WTC11 (cell line): ENCODE measurements around the gene EDN1. TPM values are rescaled to one million over a fixed set of nuclear protein-coding genes. Genes with fewer than 3 reads are reported as not detected.

Experiments
- ATAC-seq: fragments of 200-7000 bp; cut with Tn5 transposase; 2 replicates; pipeline ENCODE4 v1.10.0; 2021; ENCODE audit warnings: mild to moderate bottlenecking, moderate library complexity
- CTCF ChIA-PET: fragments of 300-600 bp; sonication (Branson Sonifier 250); formaldehyde crosslinking; loops from one replicate; lab custom pipeline; 2021; ENCODE audit warnings: antibody characterized with exemption; lab: Charles Lee
- POLR2A ChIA-PET: fragments of 350-600 bp; sonication (Branson Sonifier 250); formaldehyde crosslinking; loops from one replicate; lab custom pipeline; 2021; ENCODE audit warnings: antibody characterized with exemption; lab: Charles Lee
- DNase-seq: peaks from one replicate; pipeline ENCODE4 v3.0.0; 2021; ENCODE audit warnings: low spot score
- H3K27ac Mint-ChIP-seq: 2 replicates; pipeline ENCODE4 v1.8.0; 2021; ENCODE audit warnings: mixed read lengths
- H3K27me3 Mint-ChIP-seq: 2 replicates; pipeline ENCODE4 v1.8.0; 2021; ENCODE audit warnings: low read depth, mild to moderate bottlenecking, moderate library complexity, mixed read lengths
- H3K36me3 Mint-ChIP-seq: 2 replicates; pipeline ENCODE4 v1.8.0; 2021; ENCODE audit warnings: mixed read lengths
- H3K4me1 Mint-ChIP-seq: 2 replicates; pipeline ENCODE4 v1.8.0; 2022; ENCODE audit warnings: mixed read lengths
- H3K4me3 Mint-ChIP-seq: 2 replicates; pipeline ENCODE4 v1.8.0; 2021; ENCODE audit warnings: mild to moderate bottlenecking, moderate library complexity, mixed read lengths
- H3K9me3 Mint-ChIP-seq: 2 replicates; pipeline ENCODE4 v1.8.0; 2021; ENCODE audit warnings: mixed read lengths
- CTCF ChIP-seq: fragments of 200-600 bp; IDR thresholded peaks from 2 replicates; pipeline ENCODE4 v1.8.0; 2022; ENCODE audit warnings: antibody characterized with exemption
- FOXJ3 ChIP-seq: sonication (generic); formaldehyde crosslinking; IDR thresholded peaks from 2 replicates; pipeline ENCODE4 v1.9.0; 2021; ENCODE audit warnings: missing genetic modification reagents, mild to moderate bottlenecking, borderline replicate concordance
- GTF2I ChIP-seq: fragments of 250-450 bp; sonication (Bioruptor Pico); conservative IDR thresholded peaks from 2 replicates; pipeline ENCODE4 v1.4.0; 2021; ENCODE audit warnings: mild to moderate bottlenecking
- IRF2 ChIP-seq: sonication (generic); formaldehyde crosslinking; IDR thresholded peaks from 2 replicates; pipeline ENCODE4 v1.8.0; 2022; ENCODE audit warnings: low read depth, missing genetic modification reagents, borderline replicate concordance
- JAZF1 ChIP-seq: fragments of 250-450 bp; sonication (Bioruptor Pico); IDR thresholded peaks from 2 replicates; pipeline ENCODE4 v1.9.0; 2021; ENCODE audit warnings: moderate library complexity, mild to moderate bottlenecking, inconsistent platforms
- JUN ChIP-seq: sonication (generic); formaldehyde crosslinking; IDR thresholded peaks from 2 replicates; pipeline ENCODE4 v1.8.0; 2023; ENCODE audit warnings: mild to moderate bottlenecking, missing genetic modification reagents
- KAT7 ChIP-seq: sonication (generic); formaldehyde crosslinking; IDR thresholded peaks from 2 replicates; pipeline ENCODE4 v1.8.1; 2023; ENCODE audit warnings: missing genetic modification reagents, mild to moderate bottlenecking, borderline replicate concordance
- NFE2L1 ChIP-seq: sonication (generic); formaldehyde crosslinking; IDR thresholded peaks from 2 replicates; pipeline ENCODE4 v1.8.1; 2023; ENCODE audit warnings: missing genetic modification reagents
- NR2C2 ChIP-seq: sonication (generic); formaldehyde crosslinking; IDR thresholded peaks from 2 replicates; pipeline ENCODE4 v1.8.0; 2022; ENCODE audit warnings: mild to moderate bottlenecking, missing genetic modification reagents
- RELA ChIP-seq: sonication (generic); formaldehyde crosslinking; IDR thresholded peaks from 2 replicates; pipeline ENCODE4 v1.8.1; 2022; ENCODE audit warnings: missing genetic modification reagents, mild to moderate bottlenecking, borderline replicate concordance
- STAT6 ChIP-seq: sonication (generic); formaldehyde crosslinking; conservative IDR thresholded peaks from 2 replicates; pipeline ENCODE4 v1.8.1; 2023; ENCODE audit warnings: mild to moderate bottlenecking, low read depth, missing genetic modification reagents, moderate library complexity
- TCF7 ChIP-seq: sonication (generic); formaldehyde crosslinking; IDR thresholded peaks from 2 replicates; pipeline ENCODE4 v1.8.0; 2022; ENCODE audit warnings: mild to moderate bottlenecking, low read depth, missing genetic modification reagents, moderate library complexity
- TEAD1 ChIP-seq: sonication (generic); formaldehyde crosslinking; IDR thresholded peaks from 2 replicates; pipeline ENCODE4 v1.8.0; 2022; ENCODE audit warnings: mild to moderate bottlenecking, missing genetic modification reagents
- TP53 ChIP-seq: sonication (generic); formaldehyde crosslinking; IDR thresholded peaks from 2 replicates; pipeline ENCODE4 v1.8.1; 2023; ENCODE audit warnings: mild to moderate bottlenecking, missing genetic modification reagents
- USF1 ChIP-seq: sonication (generic); formaldehyde crosslinking; IDR thresholded peaks from 2 replicates; pipeline ENCODE4 v1.8.0; 2022; ENCODE audit warnings: mild to moderate bottlenecking, missing genetic modification reagents
- ZBTB21 ChIP-seq: sonication (generic); formaldehyde crosslinking; IDR thresholded peaks from 2 replicates; pipeline ENCODE4 v1.8.1; 2023; ENCODE audit warnings: mild to moderate bottlenecking, missing genetic modification reagents, borderline replicate concordance
- ZNF219 ChIP-seq: sonication (generic); formaldehyde crosslinking; IDR thresholded peaks from 2 replicates; pipeline ENCODE4 v1.8.0; 2023; ENCODE audit warnings: missing genetic modification reagents, mild to moderate bottlenecking, borderline replicate concordance
- ZNF232 ChIP-seq: sonication (generic); formaldehyde crosslinking; IDR thresholded peaks from 2 replicates; pipeline ENCODE4 v1.8.0; 2022; ENCODE audit warnings: mild to moderate bottlenecking, missing genetic modification reagents
- ZNF263 ChIP-seq: sonication (generic); formaldehyde crosslinking; IDR thresholded peaks from 2 replicates; pipeline ENCODE4 v1.8.1; 2022; ENCODE audit warnings: low read depth, mild to moderate bottlenecking, moderate library complexity, missing genetic modification reagents
- ZNF396 ChIP-seq: fragments of 250-450 bp; sonication (Bioruptor Pico); IDR thresholded peaks from 2 replicates; pipeline ENCODE4 v1.8.0; 2021; ENCODE audit warnings: mild to moderate bottlenecking, moderate library complexity, borderline replicate concordance
- ZNF671 ChIP-seq: fragments of 250-450 bp; sonication (Bioruptor Pico); IDR thresholded peaks from 2 replicates; pipeline ENCODE4 v1.8.0; 2021; ENCODE audit warnings: mild to moderate bottlenecking
- ZSCAN18 ChIP-seq: fragments of 250-450 bp; sonication (Bioruptor Pico); IDR thresholded peaks from 2 replicates; pipeline ENCODE4 v2.1.2; 2022; ENCODE audit warnings: mild to moderate bottlenecking, moderate library complexity
- total RNA-seq: library from RNA; stranded (reverse); gene quantifications from 3 replicates; pipeline ENCODE4 v1.2.3, GENCODE V29; 2021

The EDN1 gene
- total RNA-seq, 1 experiment from 2014 or later: 1.0 TPM

- TF ChIP-seq STAT6 (CRISPR knock-in tag) (no peak), RELA (CRISPR knock-in tag) (no peak), FOXJ3 (CRISPR knock-in tag) (no peak), ZNF219 (CRISPR knock-in tag) (no peak), NR2C2 (no peak), ZNF263 (CRISPR knock-in tag) (no peak), GTF2I (CRISPR knock-in tag) (no peak), NFE2L1 (CRISPR knock-in tag) (no peak)
Observed at GRCh38 chr6:12325872-12326271, 35.7 kb downstream of the EDN1 start (continued).

GRCh38 chr6:12327391-12327790, 37.2 kb downstream of the EDN1 start:
- CTCF ChIA-PET: interaction anchor here (2.2 kb wide), 1 partner anchor 37 kb away, joined by 10 read pairs; the partner anchor contains the start of gene EDN1
- peaks cover 9% of the 10 kb centered on the region for H3K9me3 Mint-ChIP-seq
- H3K27ac Mint-ChIP-seq: no peak overlapping the region
- no peaks in the 10 kb centered on the region for H3K36me3 Mint-ChIP-seq
- peaks cover 54% of the 10 kb centered on the region for H3K4me1 Mint-ChIP-seq
- H3K27me3 Mint-ChIP-seq: peaks cover 10% of the 10 kb centered on the region
- no peak overlapping the region for H3K4me3 Mint-ChIP-seq
- no peak for DNase-seq
- TF ChIP-seq GTF2I (CRISPR knock-in tag) (no peak), JAZF1 (CRISPR knock-in tag) (no peak), ZNF671 (CRISPR knock-in tag) (no peak), IRF2 (CRISPR knock-in tag) (no peak), NFE2L1 (CRISPR knock-in tag) (no peak), TP53 (CRISPR knock-in tag) (no peak), KAT7 (CRISPR knock-in tag) (no peak), CTCF (no peak), JUN (CRISPR knock-in tag) (no peak), ZSCAN18 (CRISPR knock-in tag) (no peak), FOXJ3 (CRISPR knock-in tag) (no peak), USF1 (CRISPR knock-in tag) (no peak), ZNF396 (CRISPR knock-in tag) (no peak), ZBTB21 (no peak), STAT6 (CRISPR knock-in tag) (no peak), ZNF232 (no peak), TCF7 (CRISPR knock-in tag) (no peak), TEAD1 (no peak)
- ATAC-seq: no peak
- POLR2A ChIA-PET: no interaction called here
